ENCODE results near the gene NDUFS6. TPM values are rescaled to one million over a fixed set of nuclear protein-coding genes. Genes with fewer than 3 reads are reported as not detected.

NDUFS6 gene
- total RNA-seq, 1 donor = 30.9 TPM

DNA sequence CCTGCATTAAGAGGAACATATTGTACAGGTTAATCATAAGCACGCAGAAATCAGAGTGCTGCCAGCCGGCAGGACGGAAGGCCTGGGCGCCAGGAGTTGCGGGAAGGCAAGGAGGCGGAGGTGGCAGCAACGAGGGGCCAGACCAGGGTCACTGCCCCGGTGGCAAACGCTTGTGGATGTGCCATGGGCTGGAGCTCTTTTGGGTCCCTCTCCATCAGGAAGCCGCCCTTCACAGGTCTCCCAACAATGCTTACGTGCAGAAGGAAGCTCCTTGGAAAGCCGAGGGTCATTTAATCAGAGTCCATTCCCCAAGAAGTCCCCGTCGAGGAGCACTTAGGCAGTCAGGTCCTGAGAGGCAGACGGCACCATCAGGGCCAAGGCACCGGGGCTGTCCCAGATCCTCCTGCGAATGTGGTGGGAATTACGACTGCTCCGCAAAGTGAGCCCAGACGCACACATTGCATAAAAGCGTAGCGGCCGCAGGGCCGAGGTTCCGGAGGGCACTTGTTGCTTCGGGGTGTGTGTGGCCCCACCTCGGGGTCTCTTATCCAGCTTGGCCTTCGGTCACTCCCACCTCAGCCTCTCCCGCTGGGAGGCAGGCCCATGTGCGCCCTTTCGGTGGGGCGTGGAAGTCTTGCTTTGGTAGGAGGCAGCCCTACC is 22.1 kb upstream of the NDUFS6 start:
- TF ChIP-seq, protein P1, sequence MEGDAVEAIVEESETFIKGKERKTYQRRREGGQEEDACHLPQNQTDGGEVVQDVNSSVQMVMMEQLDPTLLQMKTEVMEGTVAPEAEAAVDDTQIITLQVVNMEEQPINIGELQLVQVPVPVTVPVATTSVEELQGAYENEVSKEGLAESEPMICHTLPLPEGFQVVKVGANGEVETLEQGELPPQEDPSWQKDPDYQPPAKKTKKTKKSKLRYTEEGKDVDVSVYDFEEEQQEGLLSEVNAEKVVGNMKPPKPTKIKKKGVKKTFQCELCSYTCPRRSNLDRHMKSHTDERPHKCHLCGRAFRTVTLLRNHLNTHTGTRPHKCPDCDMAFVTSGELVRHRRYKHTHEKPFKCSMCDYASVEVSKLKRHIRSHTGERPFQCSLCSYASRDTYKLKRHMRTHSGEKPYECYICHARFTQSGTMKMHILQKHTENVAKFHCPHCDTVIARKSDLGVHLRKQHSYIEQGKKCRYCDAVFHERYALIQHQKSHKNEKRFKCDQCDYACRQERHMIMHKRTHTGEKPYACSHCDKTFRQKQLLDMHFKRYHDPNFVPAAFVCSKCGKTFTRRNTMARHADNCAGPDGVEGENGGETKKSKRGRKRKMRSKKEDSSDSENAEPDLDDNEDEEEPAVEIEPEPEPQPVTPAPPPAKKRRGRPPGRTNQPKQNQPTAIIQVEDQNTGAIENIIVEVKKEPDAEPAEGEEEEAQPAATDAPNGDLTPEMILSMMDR (IDR thresholded peaks at IDR 0.05; ENCODE audit: insufficient read depth, low read length) = no peak
- DNase-seq (ENCODE audit: low read depth) = no peak
- H3K4me3 ChIP-seq (ENCODE audit: low read depth, low read length) = no peak overlapping the region

DNA sequence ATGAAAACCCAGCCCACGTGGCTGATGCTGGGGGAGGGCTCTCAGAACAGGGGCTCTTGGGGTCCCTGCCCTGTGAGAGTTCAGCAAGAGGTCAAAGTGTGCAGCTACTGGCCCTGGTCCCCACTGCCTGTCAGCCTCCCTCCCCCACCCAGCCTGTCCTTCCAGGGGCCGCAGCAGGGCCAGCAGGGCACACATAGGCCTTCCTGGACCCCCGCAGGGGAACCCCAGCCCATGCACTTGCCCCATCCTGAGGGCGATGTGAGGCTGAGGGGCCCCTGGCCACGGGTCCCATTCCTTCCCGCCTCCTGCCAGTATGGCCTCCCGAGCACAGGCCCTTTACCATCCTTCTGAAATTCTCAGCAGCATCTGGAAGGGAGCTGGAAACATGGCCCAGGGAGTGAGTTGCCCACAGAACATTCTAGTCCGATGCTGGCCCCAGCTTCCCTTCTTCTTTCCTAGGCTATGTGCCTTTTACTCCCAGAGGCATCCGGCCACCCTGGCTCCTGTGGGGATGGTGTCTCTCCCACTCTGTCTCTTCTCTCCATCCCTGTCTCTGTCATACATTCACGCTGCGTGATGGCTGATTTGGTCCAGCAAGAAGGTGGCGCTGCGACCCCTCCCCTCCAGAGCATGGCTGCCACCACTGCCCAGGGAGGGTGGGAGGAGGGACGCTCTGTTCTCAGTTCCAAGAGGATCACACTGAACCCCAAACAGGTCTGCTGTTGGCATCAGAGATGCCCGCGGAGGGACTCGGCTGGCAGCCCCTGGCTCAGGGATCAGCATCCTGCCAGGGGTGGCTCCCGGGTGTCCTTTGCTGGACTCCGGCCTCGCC is 21.2 kb upstream of the NDUFS6 start:
- no peak for DNase-seq (ENCODE audit: low read depth)
- TF ChIP-seq, protein P1 (IDR thresholded peaks at IDR 0.05; ENCODE audit: insufficient read depth, low read length) = no peak
- H3K4me3 ChIP-seq (ENCODE audit: low read depth, low read length) = no peak overlapping the region

DNA sequence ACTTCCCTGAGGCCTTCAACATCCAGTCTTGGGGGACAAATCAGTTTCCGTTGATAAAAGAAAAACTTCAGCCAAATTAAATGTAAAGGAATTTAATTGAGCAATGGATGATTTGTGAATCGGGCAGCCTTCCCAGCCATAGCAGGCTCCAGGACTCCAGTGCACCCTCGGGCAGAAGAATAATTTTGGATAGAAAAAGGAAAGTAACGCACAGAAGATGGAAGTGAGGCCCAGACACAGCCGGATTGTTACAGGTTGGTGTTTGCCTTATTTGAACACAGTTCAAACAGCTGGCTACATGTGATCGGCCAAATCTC is 20.6 kb upstream of the NDUFS6 start:
- H3K4me3 ChIP-seq (ENCODE audit: low read depth, low read length) = no peak overlapping the region
- DNase-seq (ENCODE audit: low read depth) = peak; percentile 43
- TF ChIP-seq, protein P1 (IDR thresholded peaks at IDR 0.05; ENCODE audit: insufficient read depth, low read length) = no peak

DNA sequence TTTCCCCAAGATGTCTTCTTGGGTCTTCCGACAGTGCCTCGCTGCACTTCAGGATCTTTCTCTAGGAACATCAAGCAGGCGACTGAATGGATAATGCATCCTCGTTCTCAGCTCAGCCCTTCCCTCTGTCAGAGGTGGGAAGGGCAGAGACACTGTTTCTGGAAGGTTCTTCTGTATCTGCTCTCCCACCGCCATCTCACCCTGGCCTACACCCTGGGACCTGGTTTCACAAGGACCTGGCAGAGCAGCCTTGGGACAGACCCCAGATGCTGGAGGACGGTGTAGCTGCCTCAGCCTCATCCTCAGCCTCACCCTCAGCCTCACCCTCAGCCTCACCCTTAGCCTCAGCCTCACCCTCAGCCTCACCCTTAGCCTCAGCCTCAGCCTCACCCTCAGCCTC is 20.1 kb upstream of the NDUFS6 start:
- no peak for DNase-seq (ENCODE audit: low read depth)
- TF ChIP-seq, protein P1 (IDR thresholded peaks at IDR 0.05; ENCODE audit: insufficient read depth, low read length) = no peak
- H3K4me3 ChIP-seq (ENCODE audit: low read depth, low read length) = no peak overlapping the region

DNA sequence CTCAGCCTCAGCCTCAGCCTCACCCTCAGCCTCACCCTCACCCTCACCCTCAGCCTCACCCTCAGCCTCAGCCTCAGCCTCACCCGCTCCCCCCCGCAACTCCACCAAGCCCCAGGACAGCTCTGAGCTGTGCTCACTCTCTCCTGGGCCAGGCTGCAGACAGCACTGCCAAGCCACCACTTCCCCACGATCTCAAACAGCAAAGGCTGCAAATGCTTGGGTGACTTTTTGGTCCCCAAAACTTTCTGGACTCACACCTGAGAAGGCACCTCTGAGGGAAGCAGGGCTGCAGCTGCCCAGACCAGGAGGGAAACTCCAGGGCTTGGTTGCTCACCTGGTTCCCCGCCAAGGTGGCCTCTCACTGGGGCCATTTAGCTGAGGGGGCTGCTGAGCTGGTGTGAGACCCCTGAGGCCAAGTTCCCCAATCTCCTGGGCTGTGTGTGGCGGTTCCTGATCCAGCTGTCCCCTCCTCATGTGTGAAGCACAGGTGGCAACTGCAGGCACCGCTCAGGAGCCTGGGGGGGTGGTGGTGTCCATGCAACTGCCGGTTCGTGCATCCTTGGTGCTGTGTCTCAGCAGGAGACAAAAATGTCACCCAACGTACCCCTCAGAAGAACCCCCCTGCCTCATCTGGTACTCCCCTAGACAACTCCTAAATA is 19.4 kb upstream of the NDUFS6 start:
- H3K4me3 ChIP-seq (ENCODE audit: low read depth, low read length) = no peak overlapping the region
- TF ChIP-seq, protein P1 (IDR thresholded peaks at IDR 0.05; ENCODE audit: insufficient read depth, low read length) = no peak
- no peak for DNase-seq (ENCODE audit: low read depth)

DNA sequence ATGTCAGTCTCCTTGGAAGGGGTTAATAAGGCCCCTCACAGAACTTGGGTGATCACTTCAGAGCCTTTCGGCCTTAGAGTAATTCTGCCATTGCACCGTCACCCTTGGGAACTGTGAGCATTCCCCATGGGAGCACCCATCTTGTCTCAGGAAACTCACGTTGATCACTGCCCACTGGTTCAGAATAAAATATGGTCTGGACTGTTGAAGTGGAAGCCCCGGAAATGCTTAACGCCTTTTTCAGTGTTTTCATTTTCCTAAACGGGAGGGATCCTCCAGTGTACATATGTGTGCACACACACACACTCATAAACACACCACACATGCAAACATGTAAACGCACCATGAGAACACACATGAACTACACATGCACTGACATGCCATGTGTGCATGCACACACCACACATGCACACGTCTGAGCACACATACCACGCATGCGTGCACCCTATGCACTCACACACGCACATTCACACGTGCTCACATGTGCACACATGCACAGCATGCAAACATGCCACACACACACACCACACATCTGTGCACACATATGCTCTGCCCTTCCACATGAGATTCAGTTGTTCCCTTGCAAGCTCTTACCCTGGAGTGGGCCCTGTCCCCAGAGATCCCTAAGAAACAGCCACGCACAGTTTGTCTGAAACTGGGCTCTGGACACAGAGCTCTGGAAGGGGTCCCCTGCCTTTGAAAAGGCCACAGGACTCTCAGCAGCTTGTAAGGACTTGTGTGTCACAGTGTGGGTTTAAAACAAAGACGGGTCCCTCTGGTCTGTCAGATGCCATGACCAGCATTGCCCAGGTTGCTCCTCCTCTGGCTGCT is 18.6 kb upstream of the NDUFS6 start:
- no peak for DNase-seq (ENCODE audit: low read depth)
- TF ChIP-seq, protein P1 (IDR thresholded peaks at IDR 0.05; ENCODE audit: insufficient read depth, low read length) = no peak
- H3K4me3 ChIP-seq (ENCODE audit: low read depth, low read length) = no peak overlapping the region
